ENCODE data around the gene BEGAIN.

The BEGAIN gene

DNA sequence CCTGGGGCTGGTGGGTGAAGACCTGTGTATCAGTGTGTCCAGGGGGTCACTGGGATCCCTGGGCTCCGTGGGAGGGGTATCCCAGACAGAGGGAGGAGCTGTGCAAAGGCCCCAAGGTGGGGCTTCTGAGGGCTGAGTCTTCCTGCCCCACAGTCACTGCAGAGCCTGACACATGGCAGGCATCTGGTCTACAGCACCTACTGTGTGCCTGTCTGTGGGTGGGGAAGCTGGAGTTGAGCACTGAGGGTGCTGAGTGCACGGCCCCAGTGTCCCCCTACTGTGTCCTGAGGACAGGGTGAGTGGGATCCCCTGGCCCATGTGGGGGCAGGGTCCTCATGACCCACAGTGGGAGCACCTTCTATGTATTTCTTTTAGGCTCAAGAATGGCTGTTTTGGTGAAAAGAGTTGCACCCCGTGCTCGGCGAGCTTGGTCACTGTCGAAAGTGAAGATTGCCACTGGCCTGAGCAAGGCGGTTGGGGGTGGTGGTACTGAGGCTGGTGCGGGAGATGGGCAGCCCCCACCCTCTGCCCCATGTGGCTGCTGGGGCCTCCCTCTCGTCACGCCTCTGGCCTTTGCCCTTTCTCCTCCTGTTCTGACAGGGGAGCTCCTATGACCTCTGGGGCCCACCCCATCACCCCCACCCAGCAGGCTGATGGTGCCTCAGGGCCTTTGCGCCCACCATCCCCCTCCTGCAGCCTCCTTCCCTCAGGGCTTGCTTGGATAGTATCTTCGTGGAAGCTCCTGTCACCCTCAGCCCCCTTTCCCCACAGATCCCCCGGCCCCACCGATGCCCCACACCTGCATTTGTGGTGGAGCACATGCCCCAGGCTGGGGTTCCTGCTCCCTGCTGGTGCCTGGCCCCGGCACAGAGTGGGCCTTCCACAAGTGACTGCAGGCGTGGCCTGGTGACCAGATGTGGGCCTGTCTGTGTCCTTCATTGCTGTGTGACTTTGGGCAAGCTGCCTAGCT, 55.8 kb downstream of the BEGAIN start:
- H3K27me3 ChIP-seq, result no peaks in the 10 kb centered on the region
- TF ChIP-seq, protein P1, sequence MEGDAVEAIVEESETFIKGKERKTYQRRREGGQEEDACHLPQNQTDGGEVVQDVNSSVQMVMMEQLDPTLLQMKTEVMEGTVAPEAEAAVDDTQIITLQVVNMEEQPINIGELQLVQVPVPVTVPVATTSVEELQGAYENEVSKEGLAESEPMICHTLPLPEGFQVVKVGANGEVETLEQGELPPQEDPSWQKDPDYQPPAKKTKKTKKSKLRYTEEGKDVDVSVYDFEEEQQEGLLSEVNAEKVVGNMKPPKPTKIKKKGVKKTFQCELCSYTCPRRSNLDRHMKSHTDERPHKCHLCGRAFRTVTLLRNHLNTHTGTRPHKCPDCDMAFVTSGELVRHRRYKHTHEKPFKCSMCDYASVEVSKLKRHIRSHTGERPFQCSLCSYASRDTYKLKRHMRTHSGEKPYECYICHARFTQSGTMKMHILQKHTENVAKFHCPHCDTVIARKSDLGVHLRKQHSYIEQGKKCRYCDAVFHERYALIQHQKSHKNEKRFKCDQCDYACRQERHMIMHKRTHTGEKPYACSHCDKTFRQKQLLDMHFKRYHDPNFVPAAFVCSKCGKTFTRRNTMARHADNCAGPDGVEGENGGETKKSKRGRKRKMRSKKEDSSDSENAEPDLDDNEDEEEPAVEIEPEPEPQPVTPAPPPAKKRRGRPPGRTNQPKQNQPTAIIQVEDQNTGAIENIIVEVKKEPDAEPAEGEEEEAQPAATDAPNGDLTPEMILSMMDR (IDR thresholded peaks at IDR 0.05), result no peak
- no peak overlapping the region for H3K27ac ChIP-seq
- H3K36me3 ChIP-seq, result peaks cover 28% of the 10 kb centered on the region
- H3K4me3 ChIP-seq (ENCODE audit: low read depth in 1 of 2, low read length in 1 of 2), result no peak overlapping the region
- H3K4me1 ChIP-seq (ENCODE audit: control insufficient read depth in 1 of 2, insufficient read depth in 1 of 2, low read depth in 1 of 2, low read length in 1 of 2), result peaks cover 28% of the 10 kb centered on the region in 2 experiments
- no peaks in the 10 kb centered on the region for H3K9me3 ChIP-seq

DNA sequence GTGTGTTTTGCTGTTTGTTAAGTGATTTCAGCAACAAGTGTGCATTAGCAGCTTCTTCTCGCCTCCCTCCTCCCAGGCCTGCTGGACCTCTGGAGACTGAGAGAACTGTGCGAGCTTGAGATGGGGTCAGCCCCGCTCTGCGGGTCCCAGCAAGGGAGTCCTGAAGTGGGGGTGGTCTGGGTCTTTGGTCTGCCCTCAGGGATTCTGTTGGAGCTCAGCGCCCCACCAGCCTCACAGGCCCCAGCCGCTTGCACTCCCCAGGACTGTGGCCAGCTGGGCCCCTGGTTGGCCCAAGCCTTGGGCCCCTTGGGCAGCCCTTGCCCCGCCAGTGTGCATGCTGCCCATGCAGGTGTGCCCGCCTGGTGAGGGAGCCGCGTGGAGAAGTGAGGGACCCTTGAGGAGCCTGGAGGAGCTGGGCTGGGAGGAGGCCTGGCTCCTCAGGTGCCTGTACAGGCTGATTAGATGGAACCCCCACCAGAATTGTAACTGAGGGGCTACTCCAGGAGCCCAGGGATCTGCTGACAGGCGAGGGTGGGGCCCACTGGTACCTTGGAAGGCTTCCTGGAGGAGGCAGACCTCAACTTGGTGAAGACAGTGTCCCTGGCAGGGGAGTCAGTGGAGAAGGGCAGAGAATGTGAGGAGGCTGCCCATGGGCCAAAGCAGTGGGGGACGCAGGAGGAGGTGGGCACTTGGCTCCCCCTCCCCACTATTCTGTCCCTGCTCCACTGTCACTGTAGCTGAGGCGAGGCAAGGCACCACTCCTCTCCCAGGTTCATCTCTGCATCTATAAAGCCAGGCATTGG, 56.7 kb downstream of the BEGAIN start:
- Histone ChIP-seq H3K9me3 (no peaks in the 10 kb centered on the region), H3K4me1 (ENCODE audit: control insufficient read depth in 1 of 2, insufficient read depth in 1 of 2, low read depth in 1 of 2, low read length in 1 of 2) (peaks cover 28% of the 10 kb centered on the region in 2 experiments), H3K27ac (no peak overlapping the region), H3K36me3 (peaks cover 37% of the 10 kb centered on the region), H3K4me3 (ENCODE audit: low read depth in 1 of 2, low read length in 1 of 2) (no peak overlapping the region), H3K27me3 (no peaks in the 10 kb centered on the region)
- TF ChIP-seq, protein P1 (IDR thresholded peaks at IDR 0.05), result no peak

DNA sequence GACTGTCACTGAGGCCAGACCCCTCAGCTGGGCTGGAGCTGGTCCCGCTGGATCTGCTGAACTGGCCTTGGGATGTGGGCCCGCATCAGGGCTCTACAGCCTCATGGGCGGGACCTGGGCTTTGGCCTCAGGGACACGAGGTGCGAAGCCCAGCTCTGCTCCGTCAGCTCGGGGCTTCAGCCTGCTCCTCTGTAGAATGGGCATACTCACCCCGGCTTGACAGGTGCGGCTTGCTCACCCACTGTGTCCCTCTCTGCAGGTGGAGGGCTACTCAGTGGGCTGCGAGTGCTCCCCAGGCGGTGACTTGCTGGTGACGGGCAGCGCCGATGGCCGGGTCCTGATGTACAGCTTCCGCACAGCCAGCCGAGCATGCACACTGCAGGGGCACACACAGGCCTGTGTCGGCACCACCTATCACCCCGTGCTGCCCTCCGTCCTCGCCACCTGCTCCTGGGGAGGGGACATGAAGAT, 57.6 kb downstream of the BEGAIN start:
- no peak overlapping the region for H3K4me3 ChIP-seq (ENCODE audit: low read depth in 1 of 2, low read length in 1 of 2)
- TF ChIP-seq, protein P1 (IDR thresholded peaks at IDR 0.05), result no peak
- H3K36me3 ChIP-seq, result peaks cover 37% of the 10 kb centered on the region

DNA sequence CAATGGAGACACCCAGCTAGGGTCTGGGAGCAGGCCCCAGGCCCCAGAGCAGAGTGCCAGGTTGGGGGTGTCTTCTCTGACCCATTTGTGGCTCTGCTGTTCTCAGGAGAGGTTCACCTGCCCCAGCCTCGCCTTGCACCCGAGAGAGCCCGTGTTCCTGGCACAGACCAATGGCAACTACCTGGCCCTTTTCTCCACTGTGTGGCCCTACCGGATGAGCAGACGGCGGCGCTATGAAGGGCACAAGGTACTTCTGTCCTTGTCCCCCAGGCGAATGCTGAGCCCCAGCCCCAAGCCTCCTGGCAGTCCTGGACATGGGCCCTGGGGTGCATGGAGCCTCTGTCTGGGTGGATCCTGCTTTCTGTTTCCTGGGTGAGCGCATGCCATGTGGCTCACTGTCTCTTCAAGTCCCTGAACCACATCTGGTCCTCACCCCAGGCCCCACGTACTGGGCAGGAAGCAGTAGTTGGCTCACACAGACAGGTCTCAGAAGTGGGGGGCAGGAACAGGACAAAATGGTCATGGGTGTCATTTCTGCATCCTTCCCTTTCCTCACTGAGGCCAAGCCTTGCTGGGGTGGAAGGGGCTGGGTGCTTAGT, 58.2 kb downstream of the BEGAIN start:
- no peaks in the 10 kb centered on the region for H3K27me3 ChIP-seq
- H3K27ac ChIP-seq, result no peak overlapping the region
- H3K4me3 ChIP-seq (ENCODE audit: low read depth in 1 of 2, low read length in 1 of 2), result no peak overlapping the region
- TF ChIP-seq, protein P1 (IDR thresholded peaks at IDR 0.05), result no peak
- peaks cover 37% of the 10 kb centered on the region for H3K36me3 ChIP-seq
- H3K4me1 ChIP-seq (ENCODE audit: control insufficient read depth in 1 of 2, insufficient read depth in 1 of 2, low read depth in 1 of 2, low read length in 1 of 2), result peaks cover 19 to 21% of the 10 kb centered on the region in 2 experiments
- H3K9me3 ChIP-seq, result no peaks in the 10 kb centered on the region

More for the DNA sequence above, 57.6 kb downstream of the BEGAIN start:
- Histone ChIP-seq H3K4me1 (ENCODE audit: control insufficient read depth in 1 of 2, insufficient read depth in 1 of 2, low read depth in 1 of 2, low read length in 1 of 2) (peaks cover 24 to 26% of the 10 kb centered on the region in 2 experiments), H3K9me3 (no peaks in the 10 kb centered on the region), H3K27ac (no peak overlapping the region), H3K27me3 (no peaks in the 10 kb centered on the region)

DNA sequence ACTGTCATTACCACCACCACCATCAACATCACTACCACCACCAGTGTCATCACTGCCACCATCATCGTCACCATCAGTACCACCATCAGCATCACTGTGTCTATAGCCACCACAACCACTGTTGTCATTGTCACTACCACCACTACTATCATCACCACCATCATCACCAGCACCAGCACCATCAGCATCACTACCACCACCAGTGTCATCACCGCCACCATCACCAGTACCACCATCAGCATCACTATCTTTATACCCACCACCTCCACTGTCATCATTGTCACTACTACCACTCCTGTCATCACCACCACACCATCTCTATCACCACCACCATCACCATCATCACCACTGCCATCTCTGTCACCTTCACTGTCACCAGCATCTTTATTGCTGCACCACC, 60.6 kb downstream of the BEGAIN start:
- no peaks in the 10 kb centered on the region for H3K9me3 ChIP-seq
- peaks cover 37% of the 10 kb centered on the region for H3K36me3 ChIP-seq
- H3K27me3 ChIP-seq, result no peaks in the 10 kb centered on the region
- no peak overlapping the region for H3K4me3 ChIP-seq (ENCODE audit: low read depth in 1 of 2, low read length in 1 of 2)
- TF ChIP-seq, protein P1 (IDR thresholded peaks at IDR 0.05), result no peak
- H3K27ac ChIP-seq, result no peak overlapping the region
- no peaks in the 10 kb centered on the region for H3K4me1 ChIP-seq (ENCODE audit: control insufficient read depth in 1 of 2, insufficient read depth in 1 of 2, low read depth in 1 of 2, low read length in 1 of 2)

Data from neutrophil (primary cell).